ENCODE measurements around the gene FBXO4.
"Not testable (repeated sequence)": the region's sequence is repeated elsewhere in the genome, so short reads cannot be mapped to it uniquely, and the experiment has no call there.

Gene FBXO4

GRCh38 chr5:41925555-41925951, 472 bp downstream of the FBXO4 start:
- DNase-seq: peak; percentile 62

- no peak for DNase-seq
Observed at GRCh38 chr5:41927604-41928003, 2.5 kb downstream of the FBXO4 start.

DNA sequence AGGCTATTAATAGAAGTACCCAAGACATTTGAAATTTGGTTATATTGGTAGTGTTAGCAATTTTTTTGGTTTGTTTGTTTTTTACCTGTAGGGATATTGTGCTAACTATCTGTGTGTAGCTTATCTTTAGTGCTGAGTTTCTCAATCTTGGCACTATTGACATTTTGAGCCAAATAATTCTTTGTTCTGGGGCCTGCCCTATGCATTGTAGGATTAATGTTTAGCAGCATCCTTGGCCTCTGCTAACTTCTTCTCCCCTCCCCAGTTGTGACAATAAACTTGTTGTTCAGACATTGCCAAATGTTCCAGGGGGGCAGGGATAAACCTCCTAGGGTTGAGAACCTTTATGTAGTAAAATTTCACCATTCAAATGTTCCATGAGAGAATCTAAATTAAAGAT, 4.0 kb downstream of the FBXO4 start:
- no peak for DNase-seq

- no peak for DNase-seq
Observed at GRCh38 chr5:41932770-41933169, 7.7 kb downstream of the FBXO4 start.

DNA sequence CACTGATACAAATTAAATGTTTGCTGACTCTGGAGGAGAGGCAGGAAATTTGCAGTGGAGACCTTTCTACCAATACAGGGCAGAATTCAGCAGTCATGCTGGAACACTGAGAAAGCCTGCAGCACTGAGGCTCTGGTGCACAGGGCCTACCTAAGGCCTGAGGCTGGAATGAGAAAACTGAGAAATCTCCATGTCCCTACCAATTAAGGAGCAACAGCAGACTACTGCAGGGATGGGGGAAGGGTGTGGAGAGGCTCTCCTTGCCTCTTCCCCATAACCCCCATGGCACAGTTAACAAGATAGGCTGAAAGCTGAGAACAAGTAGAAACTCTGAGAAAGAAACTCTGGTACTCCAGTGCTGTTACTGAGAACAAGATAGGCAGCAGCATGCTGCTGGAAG, 10.5 kb downstream of the FBXO4 start:
- no peak for DNase-seq

DNA sequence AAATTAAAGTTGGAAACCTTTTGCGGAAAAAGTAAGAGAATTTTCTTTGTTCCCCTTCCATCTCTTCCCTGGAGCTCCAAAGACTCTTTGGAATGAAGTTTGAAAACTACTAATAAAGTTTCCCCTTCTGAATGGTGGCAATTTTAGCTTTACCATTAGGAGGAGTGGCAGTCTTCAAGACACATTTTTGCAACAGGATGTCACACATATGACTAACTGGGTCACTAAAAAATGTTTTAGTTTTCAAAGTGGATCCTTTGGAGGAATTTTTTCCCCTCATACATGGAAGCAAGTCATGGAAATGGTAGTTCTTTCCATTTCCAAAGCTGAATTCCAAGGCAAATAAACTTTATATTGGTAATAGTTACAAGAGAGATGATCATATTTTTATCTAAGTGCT, 15.6 kb downstream of the FBXO4 start:
- DNase-seq: no peak

DNA sequence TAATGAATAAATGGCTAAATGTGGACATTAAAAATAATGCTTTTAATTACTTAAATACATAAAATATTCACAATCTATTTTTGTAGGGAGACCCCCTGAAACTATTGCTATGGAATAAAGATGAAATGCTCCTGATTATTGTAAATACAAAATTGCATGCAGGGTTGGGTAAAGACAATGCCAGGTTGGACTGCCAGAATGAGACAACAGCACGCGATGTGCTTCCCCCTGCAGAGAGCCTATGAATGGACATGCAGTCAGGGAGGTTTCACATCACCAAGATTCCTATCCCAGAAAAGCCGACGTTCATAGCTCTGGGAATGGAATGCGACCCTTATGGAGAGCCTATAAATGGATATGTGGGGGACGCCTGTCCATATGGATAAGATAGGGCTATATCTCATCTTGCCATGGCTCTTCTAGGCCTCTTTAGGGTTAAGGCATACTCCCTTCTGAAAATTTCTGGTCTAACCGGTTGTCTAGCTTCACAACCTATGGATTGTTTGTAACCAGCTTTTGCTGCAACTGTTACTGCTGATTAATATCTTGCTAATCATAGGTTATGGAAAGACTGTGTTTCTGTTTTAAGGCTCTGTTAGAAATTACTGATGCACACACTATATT, 20.4 kb downstream of the FBXO4 start:
- not testable (repeated sequence) for DNase-seq

DNA sequence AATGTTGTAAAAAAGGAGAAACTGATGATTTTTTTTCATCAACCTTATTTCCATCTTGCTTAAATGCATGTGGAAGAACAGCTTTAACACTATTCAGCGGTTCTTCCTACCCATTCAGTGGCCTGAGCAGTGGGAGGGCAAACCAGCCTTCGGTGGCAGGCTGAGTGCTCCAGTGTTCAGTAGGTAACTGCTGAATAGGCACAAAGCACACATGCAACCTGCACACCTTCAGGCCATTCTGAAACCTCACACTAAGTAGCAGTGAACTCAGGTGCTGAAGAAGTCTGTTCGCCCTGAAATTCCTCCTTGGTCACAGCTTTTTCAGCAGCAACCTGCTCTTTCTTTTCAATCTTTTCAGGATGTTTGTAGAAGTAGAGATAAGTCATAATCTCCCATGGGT, 26.1 kb downstream of the FBXO4 start:
- no peak for DNase-seq

DNA sequence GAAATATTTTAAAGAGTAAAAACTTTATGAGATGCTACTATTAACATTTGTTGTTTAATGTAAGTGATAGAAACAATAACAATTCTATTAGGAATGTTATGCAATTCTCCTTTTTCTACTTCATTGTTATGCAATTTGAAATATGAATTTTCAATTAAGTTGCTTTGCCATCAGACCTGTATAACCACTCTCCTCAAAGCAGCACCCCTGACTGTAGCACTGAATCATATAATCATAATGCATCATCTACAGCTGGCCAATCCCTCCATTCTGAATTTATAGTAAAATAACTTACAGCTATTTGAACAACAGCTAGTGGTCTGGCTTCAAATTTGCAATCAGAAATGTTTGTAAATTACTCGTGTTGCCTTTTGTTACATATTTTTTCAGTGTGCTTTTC, 29.2 kb downstream of the FBXO4 start:
- no peak for DNase-seq

- DNase-seq: no peak
Observed at GRCh38 chr5:41955432-41956024, 30.4 kb downstream of the FBXO4 start.

GRCh38 chr5:41956943-41957342, 31.9 kb downstream of the FBXO4 start:
- no peak for DNase-seq

DNA sequence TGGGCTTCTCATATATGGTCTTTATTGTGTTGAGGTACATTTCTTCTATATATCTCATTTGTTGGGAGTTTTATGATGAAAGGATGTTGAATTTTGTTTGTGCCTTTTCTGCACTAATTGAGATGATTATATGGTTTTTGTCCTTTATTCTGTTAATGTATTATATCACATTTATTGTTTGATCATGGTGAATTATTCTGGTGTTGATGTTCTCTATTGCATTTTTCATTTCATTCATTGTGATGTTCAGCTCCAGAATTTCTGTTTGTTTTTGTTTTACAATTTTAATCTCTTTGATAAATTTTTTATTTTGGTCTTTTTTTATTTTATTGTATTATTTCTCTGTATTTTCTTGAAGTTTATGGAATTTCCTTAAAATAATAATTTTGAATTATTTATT, 35.4 kb downstream of the FBXO4 start:
- no peak for DNase-seq

DNA sequence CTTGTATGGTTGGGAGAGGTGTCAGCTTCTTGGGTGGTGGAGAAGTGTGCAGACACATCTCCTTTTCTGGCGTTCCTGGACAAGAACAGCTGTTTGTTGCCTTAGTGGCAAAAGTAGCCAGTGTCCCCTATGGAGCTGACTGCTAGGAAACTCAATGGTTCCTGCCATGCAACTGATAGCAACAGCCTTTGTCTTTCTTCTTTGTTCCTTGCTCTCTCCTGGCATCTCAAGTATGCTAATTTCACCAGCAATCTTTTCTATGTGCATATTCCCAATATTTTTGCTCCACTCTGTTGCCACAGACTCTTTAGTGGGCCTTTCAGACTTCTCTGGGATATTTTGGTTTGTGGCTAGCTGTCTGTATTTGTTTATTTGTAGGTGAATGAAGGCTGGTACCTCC, 36.7 kb downstream of the FBXO4 start:
- DNase-seq: no peak

DNA sequence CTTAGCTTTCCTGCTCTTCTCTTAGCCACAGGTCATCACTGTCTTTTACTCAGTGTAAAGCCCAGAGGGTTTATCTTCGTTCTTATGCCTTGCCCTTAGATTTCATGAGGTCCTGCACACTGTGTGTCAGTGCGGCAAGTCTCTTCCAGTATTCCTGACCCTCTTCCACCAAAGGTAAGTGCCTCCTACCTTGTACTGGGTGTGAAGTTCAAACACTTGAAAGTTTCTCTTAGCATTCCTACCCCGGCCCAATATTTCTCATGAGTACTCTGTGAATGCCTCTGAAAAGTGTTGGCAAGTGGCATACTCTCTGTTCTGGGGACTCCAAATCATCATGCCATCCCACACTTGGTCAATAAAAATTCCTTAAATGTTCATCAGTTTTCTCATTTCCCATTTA, 37.4 kb downstream of the FBXO4 start:
- DNase-seq: no peak

DNA sequence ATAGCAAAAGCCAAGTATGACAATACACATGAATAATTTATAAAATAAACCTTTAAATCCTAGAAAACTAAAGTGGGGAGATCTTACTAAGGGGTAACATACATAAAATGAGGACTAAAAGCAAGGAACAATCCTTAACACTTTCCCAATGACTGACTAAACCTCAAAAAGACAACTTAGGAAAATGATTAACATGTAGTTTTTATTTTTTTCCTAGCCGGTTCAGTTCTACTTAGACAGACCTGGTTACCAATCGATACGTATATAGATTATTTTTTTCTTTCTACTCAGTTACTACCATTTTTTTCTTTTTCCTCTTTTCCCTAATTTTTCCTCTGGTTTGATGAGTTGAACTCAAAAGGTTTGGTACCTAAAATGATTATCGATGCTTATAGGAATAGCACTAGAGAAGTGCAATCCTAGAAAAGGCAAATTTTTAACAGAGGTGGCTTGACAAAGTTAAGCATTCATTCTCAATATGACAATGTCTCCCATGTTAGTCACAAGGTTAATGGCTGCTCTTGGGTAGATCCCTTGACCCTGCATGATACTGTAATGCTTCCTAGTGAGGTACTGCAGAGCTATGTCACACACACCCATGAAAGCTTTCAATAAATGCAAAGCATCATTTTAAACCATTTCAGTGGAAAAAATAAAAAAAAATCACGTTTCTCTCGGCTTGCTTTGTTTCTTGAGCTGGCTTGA, 41.5 kb downstream of the FBXO4 start:
- DNase-seq: no peak

DNA sequence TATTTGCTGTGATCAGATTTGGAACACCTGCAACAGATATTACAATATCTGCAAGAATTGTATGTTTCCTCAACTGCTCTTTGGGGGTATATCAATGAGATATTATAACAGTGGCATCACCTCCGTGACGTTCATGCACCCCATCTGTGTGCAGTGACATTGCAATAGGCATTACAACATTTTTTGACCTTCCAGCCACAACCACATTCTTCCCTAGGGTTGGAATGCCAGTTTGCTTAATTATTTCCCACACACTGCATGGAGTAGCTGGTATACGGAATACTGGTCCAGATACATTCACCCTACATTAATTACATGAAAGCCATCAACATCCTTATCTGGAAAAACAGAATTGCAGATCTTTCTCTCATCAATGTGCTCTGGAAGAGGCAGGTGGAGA, 42.3 kb downstream of the FBXO4 start:
- no peak for DNase-seq

DNA sequence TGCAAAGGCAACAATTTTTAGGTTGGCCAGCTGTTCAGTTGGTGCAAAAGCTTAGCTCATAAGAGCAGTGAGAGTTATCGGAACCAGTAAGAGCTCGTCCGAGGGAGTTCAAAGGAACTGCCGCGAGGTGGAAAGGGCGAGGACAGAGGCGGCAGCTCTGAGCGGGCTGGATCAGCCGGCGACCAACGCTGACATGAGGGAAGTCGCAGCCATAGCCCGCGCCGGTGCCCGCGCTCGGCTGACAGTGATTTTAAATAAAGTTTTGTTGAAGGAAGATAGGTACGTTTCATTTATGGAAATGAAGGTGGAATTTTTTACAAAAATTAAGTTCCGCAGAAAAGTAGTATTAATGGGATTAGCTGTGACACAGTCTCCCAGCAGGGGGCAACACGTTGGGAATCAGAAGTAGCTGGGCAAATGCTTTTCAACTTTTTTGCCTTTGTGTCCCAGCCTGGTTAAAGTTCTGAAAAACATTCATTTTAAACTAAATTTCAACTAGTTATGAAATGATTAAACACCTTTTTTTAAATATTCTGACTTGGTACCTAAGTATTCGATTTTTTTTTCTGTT, 43.2 kb downstream of the FBXO4 start:
- no peak for DNase-seq

DNA sequence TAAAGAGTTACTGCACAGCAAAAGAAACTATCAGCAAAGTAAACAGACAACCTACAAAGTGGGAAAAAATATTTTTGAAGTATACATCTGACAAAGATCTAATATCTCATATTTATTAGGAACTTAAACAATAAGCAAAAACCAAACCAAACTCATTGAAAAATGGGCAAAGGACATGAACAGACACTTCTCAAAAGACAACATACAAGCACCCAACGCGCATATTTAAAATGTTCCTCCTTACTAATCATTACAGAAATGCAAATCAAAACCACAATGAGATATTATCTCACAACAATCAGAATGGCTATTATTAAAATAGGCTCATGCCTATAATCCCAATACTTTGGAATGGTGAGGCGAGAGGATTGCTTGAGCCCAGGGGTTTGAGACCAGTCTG, 48.0 kb downstream of the FBXO4 start:
- no peak for DNase-seq

- no peak for DNase-seq
Observed at GRCh38 chr5:41973887-41974286, 48.8 kb downstream of the FBXO4 start.

GRCh38 chr5:41978676-41979075, 53.6 kb downstream of the FBXO4 start:
- DNase-seq: no peak

DNA sequence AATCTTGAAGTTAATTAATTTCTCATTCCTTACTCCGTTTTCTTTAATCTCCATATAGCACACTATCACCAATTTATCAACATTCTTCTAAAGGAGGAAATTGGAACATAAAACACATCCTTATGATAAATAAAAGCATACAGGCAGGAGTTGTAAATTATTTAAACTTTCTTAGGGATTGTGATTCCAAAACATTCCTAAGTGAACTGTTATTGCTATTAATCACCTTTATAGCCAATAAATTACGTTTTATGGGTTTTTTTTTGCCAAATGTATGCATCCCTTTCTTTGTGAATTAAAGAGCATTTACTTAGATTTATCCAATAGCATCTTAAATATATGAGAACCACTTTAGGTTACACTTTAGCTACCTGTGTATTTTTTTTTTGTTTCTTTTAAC, 55.3 kb downstream of the FBXO4 start:
- no peak for DNase-seq

GRCh38 chr5:41980870-41981269, 55.8 kb downstream of the FBXO4 start:
- no peak for DNase-seq

DNA sequence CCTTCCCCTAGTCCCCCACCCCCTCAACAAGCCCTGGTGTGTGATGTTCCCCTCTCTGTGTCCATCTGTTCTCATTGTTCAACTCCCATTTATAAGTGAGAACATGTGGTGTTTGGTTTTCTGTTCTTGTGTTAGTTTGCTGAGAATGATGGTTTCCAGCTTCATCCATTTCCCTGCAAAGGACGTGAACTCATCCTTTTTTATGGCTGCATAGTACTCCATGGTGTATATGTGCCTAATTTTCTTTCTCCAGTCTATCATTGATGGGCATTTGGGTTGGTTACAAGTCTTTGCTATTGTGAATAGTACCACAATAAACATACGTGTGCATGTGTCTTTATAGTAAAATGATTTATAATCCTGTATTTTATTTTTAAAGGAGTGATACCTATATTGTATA, 57.8 kb downstream of the FBXO4 start:
- DNase-seq: not testable (repeated sequence)

DNA sequence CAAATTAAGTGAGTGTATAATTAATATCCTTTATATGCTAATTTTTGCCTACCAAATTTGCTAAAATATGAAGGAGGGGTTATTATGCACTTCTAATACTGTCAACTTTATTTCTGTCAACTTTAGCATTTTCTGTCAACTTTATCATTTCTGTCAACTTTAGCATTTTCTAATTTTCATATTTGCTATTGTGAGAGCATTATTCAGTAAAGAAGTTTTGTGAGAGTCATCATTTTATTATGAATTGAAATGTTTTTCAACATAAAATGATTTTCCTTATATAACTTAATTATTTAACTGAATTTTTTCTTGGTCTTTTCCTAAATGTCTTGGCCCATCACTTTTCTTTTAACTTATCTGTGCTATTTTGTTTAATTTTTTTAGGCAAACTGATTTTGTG, 58.2 kb downstream of the FBXO4 start:
- no peak for DNase-seq

Measured in hematopoietic multipotent progenitor cell treated with erythropoietin and hydrocortisone succinate and interleukin-3 and kit ligand, for 4 days (in vitro differentiated cells).